HCT116 (cell line): ENCODE measurements around the gene TMEM54. TPM values are rescaled to one million over a fixed set of nuclear protein-coding genes. Genes with fewer than 3 reads are reported as not detected.

ENCODE experiments used
- ATAC-seq: fragments of 200-7000 bp; cut with Tn5 transposase; 2 replicates; pipeline ENCODE4 v1.9.1; 2020; ENCODE audit warnings: mild to moderate bottlenecking, moderate library complexity
- BruUV-seq: library from RNA; stranded (reverse); fragments of 400-500 nt; replicated peaks from 2 replicates; lab custom pipeline; 2021; lab: Mats Ljungman, UMichigan
- CTCF ChIA-PET: fragments of 300-600 bp; sonication (Branson Sonifier 250); formaldehyde crosslinking; loops from one replicate; lab custom pipeline; 2021; ENCODE audit warnings: antibody characterized with exemption; lab: Charles Lee
- POLR2A ChIA-PET: fragments of 300-600, 350-600 bp; sonication (Branson Sonifier 250); formaldehyde crosslinking; loops from one replicate; lab custom pipeline; 2021; ENCODE audit warnings: antibody characterized with exemption; lab: Charles Lee
- RAD21 ChIA-PET, 2 experiments: fragments of 300-600 bp; sonication (Branson Sonifier 250); formaldehyde crosslinking; loops; one replicate each; lab custom pipeline; 2023; ENCODE audit warnings: low total read pairs in 2 of 2; ENCODE audit not compliant: uncharacterized antibody in 2 of 2, unreplicated experiment in 2 of 2, low non-redundant PET in 1 of 2; lab: Charles Lee
- DNase-seq: peaks from one replicate; pipeline ENCODE4 v3.0.0-alpha.2; 2010; ENCODE audit warnings: low read depth, low spot score
- H2AFZ ChIP-seq: fragments of 200-600 bp; shearing (Covaris generic), sonication (generic); 2 replicates; pipeline ENCODE4 v1.6.1; 2017; ENCODE audit warnings: low read depth, mixed run types, mixed read lengths, antibody characterized with exemption, low read length; ENCODE audit not compliant: poor library complexity, severe bottlenecking
- H3K27ac ChIP-seq: 2 replicates; pipeline ENCODE4 v1.5.1; 2012; ENCODE audit warnings: low read depth, low read length
- H3K27me3 ChIP-seq: fragments of 200-600 bp; sonication (generic); 2 replicates; pipeline ENCODE4 v1.6.1; 2016; ENCODE audit warnings: mixed run types, low read length, mixed read lengths; ENCODE audit not compliant: insufficient read depth
- H3K36me3 ChIP-seq, 2 experiments: fragments of 200-500 bp in 1 of 2; fragments of 200-600 bp in 1 of 2; sonication (Bioruptor generic) in 1 of 2; sonication (generic) in 1 of 2; 2 replicates each; pipeline versions ENCODE4 v1.5.1 to v1.6.1; 2014 to 2016; ENCODE audit warnings: low read length in 2 of 2, inconsistent platforms in 1 of 2, mixed read lengths in 1 of 2, mixed run types in 1 of 2; ENCODE audit not compliant: insufficient read depth in 2 of 2, control insufficient read depth in 1 of 2
- H3K4me1 ChIP-seq, 2 experiments: fragments of 200-600 bp in 1 of 2; sonication (generic) in 1 of 2; 2 replicates each; pipeline versions ENCODE4 v1.5.1 to v1.6.1; 2012 to 2017; ENCODE audit warnings: low read length in 2 of 2, inconsistent platforms in 1 of 2, mild to moderate bottlenecking in 1 of 2, mixed read lengths in 1 of 2, mixed run types in 1 of 2, moderate library complexity in 1 of 2; ENCODE audit not compliant: insufficient read depth in 2 of 2, control insufficient read depth in 1 of 2
- H3K4me2 ChIP-seq: fragments of 200-600 bp; sonication (generic); 2 replicates; pipeline ENCODE4 v1.6.1; 2017; ENCODE audit warnings: mixed run types, low read length, mixed read lengths
- H3K4me3 ChIP-seq, 2 experiments: fragments of 200-600 bp in 1 of 2; sonication (generic) in 1 of 2; replicated peaks in 1 of 2; 2 replicates each; pipeline ENCODE4 v1.5.1; 2011 to 2016; ENCODE audit warnings: low read length in 2 of 2, control low read depth in 1 of 2, low read depth in 1 of 2, mild to moderate bottlenecking in 1 of 2, mixed read lengths in 1 of 2, mixed run types in 1 of 2
- H3K79me2 ChIP-seq: fragments of 200-600 bp; sonication (generic); 2 replicates; pipeline ENCODE4 v1.6.1; 2017; ENCODE audit warnings: mild to moderate bottlenecking, mixed run types, low read length, moderate library complexity, mixed read lengths; ENCODE audit not compliant: insufficient read depth
- H3K9ac ChIP-seq: fragments of 200-600 bp; sonication (generic); 2 replicates; pipeline ENCODE4 v1.6.1; 2016; ENCODE audit warnings: low read length, mixed read lengths
- H3K9me2 ChIP-seq: fragments of 200-600 bp; sonication (generic), shearing (Covaris generic); 2 replicates; pipeline ENCODE4 v1.6.1; 2017; ENCODE audit warnings: mixed run types, mild to moderate bottlenecking, moderate library complexity; ENCODE audit not compliant: insufficient read depth
- H3K9me3 ChIP-seq, 2 experiments: fragments of 200-500 bp in 1 of 2; fragments of 200-600 bp in 1 of 2; sonication (Bioruptor generic) in 1 of 2; sonication (generic) in 1 of 2; 2 replicates each; pipeline ENCODE4 v1.6.1; 2014 to 2017; ENCODE audit warnings: low read length in 2 of 2, mixed read lengths in 2 of 2, inconsistent platforms in 1 of 2, low read depth in 1 of 2, mild to moderate bottlenecking in 1 of 2, mixed run types in 1 of 2, moderate library complexity in 1 of 2; ENCODE audit not compliant: control insufficient read depth in 1 of 2, insufficient read depth in 1 of 2
- H4K20me1 ChIP-seq: fragments of 200-600 bp; sonication (generic), shearing (Covaris generic); 2 replicates; pipeline ENCODE4 v1.6.1; 2017; ENCODE audit warnings: mixed run types, mild to moderate bottlenecking, moderate library complexity; ENCODE audit not compliant: insufficient read depth
- CBX3 ChIP-seq: IDR thresholded peaks from 2 replicates; pipeline ENCODE4 v1.6.1; 2012; ENCODE audit warnings: low read depth
- ELF1 ChIP-seq: IDR thresholded peaks from 2 replicates; pipeline ENCODE4 v1.6.1; 2012; ENCODE audit warnings: low read depth, borderline replicate concordance
- FOSL1 ChIP-seq: IDR thresholded peaks from 2 replicates; pipeline ENCODE4 v1.6.1; 2012; ENCODE audit warnings: low read depth
- SRF ChIP-seq: IDR thresholded peaks from 2 replicates; pipeline ENCODE4 v1.6.1; 2012; ENCODE audit warnings: low read depth
- ZFX ChIP-seq: fragments of 450-650 bp; IDR thresholded peaks from 2 replicates; pipeline ENCODE4 v1.6.1; 2017
- intact Hi-C: fragments of 100-400 bp; cut with micrococcal nuclease; formaldehyde crosslinking; loops from 2 replicates; pipeline ENCODE4 v1.10.0; 2022
- total RNA-seq: library from RNA; stranded (reverse); gene quantifications from one replicate; pipeline ENCODE4 v1.2.1, GENCODE V29; 2021; ENCODE audit not compliant: unreplicated experiment
- TF ChIP-seq, protein P1 (sequence below): IDR thresholded peaks from 2 replicates; pipeline ENCODE4 v1.6.1; 2012
- TF ChIP-seq, protein P2 (sequence below): IDR thresholded peaks from 2 replicates; pipeline ENCODE4 v1.6.1; 2012; ENCODE audit warnings: low read depth

The TMEM54 gene
- total RNA-seq, 1 experiment from 2014 or later, result 121 TPM

DNA sequence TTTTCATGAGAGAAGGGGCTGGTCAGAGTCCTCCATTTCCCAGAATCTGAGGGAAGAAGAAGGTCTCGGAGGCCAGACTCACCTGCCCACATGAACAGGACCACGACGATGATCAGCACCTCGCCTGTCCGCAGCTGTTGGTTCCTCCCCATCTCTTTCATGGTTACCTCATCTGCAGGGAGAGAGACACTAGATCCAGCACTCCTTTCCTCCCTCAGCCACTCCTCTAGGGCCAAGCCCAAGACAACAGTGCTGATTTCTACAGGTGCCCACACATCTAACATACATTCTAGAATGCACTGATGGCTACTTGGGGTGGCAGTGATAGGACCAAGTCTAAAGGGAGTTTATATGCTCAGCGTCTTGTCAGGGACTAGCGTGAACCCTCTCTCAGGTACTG, 33.5 kb downstream of the TMEM54 start:
- Histone ChIP-seq H3K27me3 (no peaks in the 10 kb centered on the region), H3K4me2 (no peak overlapping the region), H3K36me3 (no peaks in the 10 kb centered on the region), H3K4me3 (no peak overlapping the region), H3K9me2 (no peaks in the 10 kb centered on the region), H3K27ac (no peak overlapping the region), H2AFZ (no peak overlapping the region), H3K9ac (no peak overlapping the region), H4K20me1 (no peaks in the 10 kb centered on the region), H3K4me1 (0 out of 4 replicates have a peak, but pooled peaks cover under 1% of the 10 kb centered on the region in 2 experiments), H3K79me2 (no peaks in the 10 kb centered on the region), H3K9me3 (no peaks in the 10 kb centered on the region)
- no peak for DNase-seq
- CTCF ChIA-PET, result interaction anchor here (0.7 to 1.3 kb wide), 2 partner anchors 8 to 219 kb away, joined by 3 to 4 read pairs; no protein-coding TSS in a partner anchor
- no peak for TF ChIP-seq SRF
- TF ChIP-seq, protein P1, sequence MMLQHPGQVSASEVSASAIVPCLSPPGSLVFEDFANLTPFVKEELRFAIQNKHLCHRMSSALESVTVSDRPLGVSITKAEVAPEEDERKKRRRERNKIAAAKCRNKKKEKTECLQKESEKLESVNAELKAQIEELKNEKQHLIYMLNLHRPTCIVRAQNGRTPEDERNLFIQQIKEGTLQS, result no peak
- no peak for TF ChIP-seq FOSL1
- no peak for TF ChIP-seq ELF1
- TF ChIP-seq CBX3, result no peak
- TF ChIP-seq ZFX, result no peak
- TF ChIP-seq, protein P2, sequence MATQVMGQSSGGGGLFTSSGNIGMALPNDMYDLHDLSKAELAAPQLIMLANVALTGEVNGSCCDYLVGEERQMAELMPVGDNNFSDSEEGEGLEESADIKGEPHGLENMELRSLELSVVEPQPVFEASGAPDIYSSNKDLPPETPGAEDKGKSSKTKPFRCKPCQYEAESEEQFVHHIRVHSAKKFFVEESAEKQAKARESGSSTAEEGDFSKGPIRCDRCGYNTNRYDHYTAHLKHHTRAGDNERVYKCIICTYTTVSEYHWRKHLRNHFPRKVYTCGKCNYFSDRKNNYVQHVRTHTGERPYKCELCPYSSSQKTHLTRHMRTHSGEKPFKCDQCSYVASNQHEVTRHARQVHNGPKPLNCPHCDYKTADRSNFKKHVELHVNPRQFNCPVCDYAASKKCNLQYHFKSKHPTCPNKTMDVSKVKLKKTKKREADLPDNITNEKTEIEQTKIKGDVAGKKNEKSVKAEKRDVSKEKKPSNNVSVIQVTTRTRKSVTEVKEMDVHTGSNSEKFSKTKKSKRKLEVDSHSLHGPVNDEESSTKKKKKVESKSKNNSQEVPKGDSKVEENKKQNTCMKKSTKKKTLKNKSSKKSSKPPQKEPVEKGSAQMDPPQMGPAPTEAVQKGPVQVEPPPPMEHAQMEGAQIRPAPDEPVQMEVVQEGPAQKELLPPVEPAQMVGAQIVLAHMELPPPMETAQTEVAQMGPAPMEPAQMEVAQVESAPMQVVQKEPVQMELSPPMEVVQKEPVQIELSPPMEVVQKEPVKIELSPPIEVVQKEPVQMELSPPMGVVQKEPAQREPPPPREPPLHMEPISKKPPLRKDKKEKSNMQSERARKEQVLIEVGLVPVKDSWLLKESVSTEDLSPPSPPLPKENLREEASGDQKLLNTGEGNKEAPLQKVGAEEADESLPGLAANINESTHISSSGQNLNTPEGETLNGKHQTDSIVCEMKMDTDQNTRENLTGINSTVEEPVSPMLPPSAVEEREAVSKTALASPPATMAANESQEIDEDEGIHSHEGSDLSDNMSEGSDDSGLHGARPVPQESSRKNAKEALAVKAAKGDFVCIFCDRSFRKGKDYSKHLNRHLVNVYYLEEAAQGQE, result no peak
- no peak for ATAC-seq
- no TSS peak for BruUV-seq
- RAD21 ChIA-PET, result no interaction called here
- intact Hi-C loops, result no loop called here
- POLR2A ChIA-PET, result no interaction called here
